Measurements from ENCODE around the gene CFAP43.

GRCh38 chr10:104120903-104121484, 111.2 kb downstream of the CFAP43 start:
- TF ChIP-seq EP300 (IDR thresholded peaks at IDR 0.05; ENCODE audit: low read depth) (no peak), POLR2A (IDR thresholded peaks at IDR 0.05) (no peak), CTCF (IDR thresholded peaks at IDR 0.05) (no peak), POLR2AphosphoS5 (IDR thresholded peaks at IDR 0.05) (peak; percentile 34 to 70 (median 51))

All from transverse colon (tissue), 4 donors.